Measurements from ENCODE around the gene AVPR1B.

The AVPR1B gene

DNA sequence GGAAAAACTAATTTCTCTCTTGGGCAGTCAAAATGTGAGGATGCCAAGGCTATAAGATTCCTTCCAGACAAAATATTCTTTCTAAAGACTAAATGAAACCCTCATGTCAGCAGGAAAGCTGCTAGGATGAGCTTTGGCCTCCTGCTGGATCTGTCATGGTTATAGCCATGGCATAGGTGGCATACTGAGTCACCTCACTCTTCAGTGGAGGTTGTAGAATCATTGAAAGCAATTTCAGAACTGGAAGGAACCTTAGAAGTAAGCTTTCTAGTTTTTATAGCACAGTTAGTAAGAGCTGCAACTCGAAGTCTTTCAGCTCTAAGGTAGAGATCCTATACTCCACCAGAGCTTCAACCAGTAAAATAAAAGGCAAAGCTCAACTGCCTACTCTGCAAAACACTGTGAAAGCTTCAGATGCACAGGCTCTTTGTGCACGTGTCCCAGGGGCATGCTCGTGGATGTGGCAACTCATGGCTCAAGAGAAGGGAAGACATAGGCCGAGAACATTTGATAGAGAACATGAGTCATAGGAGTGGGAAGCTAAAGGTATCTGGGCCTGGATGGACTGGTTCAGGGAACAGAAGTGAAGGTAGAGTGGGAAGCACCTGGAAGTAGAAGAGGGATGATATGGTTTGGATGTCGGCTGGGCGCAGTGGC, 5.8 kb downstream of the AVPR1B start:
- DNase-seq = no peak

DNA sequence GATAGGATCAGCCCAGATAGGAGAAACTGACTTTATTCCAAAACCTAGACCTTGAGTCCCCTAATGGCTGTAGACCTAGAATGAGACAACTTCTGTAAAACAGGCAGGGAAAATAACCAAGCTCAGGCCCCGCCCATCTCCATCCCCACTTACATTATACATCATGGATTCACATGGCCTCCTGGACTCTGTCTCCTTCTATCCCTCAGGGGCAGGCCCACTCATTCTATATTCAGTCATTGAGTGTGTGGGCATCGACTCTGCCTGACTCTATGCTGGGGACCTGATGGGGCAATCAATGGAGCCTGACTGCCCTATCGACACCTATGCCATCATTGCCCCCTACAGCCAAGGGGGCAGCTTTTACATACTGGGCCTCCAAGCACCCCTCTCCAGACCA, 6.4 kb downstream of the AVPR1B start:
- no peak for DNase-seq

DNA sequence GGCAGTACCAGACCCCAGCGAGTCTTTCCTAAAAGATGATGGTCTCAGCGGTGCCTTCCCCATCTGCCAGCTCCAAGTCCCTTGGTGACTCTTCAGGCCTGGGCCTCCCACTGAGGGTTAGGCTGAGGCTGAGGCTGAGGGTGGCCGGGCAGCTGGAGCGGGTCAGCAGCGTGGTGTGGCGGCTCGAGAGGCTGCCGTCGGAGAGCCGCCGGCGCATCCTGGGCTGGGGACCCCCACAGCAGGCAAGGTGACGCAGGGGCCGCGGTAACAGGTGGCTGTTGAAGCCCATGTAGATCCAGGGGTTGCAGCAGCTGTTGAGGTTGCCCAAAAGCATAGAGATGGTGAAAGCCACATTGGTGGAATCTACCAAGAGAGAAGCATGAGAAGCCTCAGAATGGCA, 7.0 kb downstream of the AVPR1B start:
- no peak for DNase-seq

DNA sequence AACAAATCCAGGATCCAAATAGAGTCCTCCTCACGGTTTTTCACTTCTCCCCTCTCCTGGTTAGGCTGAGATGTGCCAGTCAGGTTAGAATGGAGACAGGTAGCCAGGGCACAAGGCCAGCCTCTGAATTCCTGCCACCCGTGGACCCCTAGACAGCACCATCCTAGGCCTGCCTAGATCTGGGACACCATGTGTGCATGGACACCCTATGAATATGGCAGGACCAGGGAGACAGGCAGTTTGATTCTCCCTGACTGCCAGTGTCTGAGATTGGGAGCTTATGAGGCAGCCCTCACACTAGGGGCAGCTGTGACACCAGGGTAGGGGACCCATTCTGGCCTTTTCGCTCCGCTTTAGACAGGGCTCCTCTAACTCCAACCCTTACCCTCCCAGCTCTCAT, 7.5 kb downstream of the AVPR1B start:
- no peak for DNase-seq

DNA sequence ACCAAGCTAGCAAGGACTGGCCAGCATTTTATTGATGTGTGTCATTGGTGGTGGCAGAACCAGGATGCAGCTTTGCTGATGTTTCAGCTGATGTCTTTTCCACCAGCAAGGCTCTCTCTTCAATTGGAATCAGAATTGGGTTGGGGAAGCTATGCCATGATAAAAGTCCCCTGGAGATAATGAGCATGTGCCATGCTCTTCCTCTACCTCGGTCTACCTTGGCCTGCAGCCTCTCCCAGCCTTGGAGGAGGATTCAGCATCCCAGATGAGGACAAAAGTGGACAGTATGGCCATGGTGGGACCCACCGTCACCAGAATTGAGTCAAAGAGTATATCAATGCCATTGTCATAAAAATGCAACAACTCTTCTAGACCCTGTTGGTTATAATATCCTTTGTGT, 8.6 kb downstream of the AVPR1B start:
- DNase-seq = no peak

DNA sequence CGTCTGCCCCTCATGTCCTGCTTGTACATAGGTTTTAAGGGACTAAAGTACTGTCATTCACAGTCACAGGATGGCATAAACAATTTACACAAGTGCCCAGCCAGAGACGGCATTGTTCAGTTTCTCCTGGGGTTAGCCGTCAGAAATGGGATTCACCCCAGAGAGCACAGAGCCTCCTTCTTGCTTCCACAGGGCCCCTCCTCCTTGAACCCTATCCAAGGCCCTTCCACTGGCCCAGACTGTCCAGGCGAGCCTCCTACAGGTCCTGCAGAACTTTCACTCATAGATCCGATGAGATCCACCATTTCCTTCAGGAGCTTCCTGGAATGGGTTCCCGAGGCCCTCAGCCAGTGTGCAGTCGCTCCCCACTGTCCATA, 10.0 kb downstream of the AVPR1B start:
- DNase-seq = no peak

DNA sequence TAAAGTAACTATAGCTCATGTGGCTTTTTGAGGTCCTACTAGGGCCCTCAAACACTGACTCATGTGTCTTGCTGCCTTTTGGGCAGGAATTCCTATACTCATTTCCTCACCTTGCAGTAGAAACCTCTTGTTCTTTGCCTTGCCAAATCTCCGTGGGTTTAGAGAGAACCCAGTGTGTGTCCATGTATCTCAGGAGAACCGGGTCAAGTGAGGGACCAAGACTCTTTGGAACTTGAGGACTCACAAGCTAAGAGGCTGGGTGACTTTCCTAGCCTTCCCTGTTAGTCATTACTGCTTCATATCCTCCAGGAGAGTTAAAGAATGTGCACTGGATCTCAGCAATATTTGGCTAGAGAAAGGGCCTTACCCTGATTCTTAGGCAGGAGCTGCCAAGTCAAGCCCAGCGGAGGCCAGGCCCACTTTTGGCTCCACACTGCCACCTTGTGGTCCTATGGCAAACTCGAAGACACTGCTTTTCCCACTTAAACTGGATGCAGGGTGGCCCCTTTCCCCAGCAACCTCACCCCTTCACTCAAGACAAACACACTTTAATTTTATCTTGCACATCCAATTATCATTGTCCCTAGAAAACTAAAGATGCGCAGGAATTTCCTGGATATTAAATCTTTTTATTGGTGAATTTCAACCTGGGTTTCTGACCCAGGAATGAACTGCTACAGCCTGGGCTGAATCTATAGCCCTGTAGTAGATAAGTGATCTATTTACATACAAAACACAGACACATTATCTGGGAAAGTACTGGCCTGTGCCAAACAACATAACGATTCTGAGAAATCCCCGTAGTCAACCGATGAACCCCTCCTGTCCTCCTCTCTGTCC, 10.6 kb downstream of the AVPR1B start:
- peak in 1 of 2 experiments; percentile 28 for DNase-seq

DNA sequence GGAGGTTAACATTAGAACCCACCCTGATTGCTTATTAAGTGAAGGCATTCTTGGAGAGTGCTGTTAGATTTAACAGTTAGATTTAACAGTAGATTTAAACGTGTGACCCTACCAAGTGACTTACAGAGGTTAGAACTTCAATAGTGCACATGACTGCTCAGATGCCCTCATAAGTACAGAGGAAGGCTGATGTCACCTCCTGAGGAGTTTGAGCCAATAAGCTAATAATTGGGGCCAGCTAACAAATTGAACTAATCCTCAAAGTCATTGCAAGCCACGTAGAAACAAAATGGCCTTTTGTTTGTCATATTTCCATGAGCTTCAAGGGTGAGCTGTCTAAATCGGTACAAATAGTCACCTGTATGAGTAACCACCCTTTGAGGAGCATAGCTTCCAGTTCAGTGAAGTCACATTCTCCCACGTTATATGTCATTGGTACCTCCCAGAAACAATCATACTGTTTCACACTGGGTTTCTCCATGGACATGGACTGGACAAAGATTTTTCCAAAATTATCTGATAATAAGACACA, 11.7 kb downstream of the AVPR1B start:
- DNase-seq = no peak

DNA sequence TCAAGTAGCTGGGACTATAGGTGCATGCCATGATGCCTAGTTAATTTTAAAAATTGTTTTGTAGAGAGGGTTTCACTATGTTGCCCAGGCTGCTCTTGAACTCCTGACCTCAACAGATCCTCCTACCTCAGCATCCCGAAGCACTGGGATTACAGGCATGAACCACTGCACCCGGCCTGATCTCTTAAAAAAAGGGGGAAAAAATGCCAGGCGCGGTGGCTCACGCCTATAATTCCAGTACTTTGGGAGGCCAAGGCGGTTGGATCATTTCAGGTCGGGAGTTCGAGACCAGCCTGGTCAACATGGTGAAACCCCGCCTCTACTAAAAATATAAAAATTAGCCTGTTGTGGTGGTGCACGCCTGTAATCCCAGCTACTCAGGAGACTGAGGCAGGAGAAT, 13.2 kb downstream of the AVPR1B start:
- DNase-seq = no peak

DNA sequence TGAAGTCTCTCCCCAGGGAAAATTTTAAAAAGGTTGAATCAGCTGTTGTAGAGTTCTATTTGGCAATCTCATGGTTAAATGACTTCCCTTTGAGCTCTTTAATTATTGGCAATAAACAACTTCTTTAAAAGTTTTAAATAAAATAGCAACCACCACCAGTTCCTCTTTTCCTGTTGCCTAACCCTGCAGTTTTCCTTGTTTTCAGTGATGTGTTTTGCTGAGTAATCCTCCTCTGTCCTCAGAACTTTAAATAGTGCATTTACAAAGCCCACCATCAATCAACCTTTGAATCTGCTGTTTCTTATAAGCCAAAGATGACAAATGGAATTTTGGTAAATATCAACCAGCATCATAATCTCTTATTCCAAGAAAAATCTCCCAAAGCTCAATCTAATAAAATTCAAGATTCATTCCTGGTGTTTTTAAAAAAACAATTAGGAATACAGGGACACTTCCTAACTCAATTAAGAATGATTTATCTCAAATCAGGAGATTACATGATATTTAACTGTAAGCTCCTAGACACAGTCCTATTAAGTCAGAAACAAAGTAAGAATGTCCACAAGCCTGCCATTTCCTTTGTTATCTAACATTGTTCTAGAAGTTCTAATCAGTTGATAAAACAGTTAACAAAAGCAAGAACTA, 14.8 kb downstream of the AVPR1B start:
- no peak for DNase-seq

DNA sequence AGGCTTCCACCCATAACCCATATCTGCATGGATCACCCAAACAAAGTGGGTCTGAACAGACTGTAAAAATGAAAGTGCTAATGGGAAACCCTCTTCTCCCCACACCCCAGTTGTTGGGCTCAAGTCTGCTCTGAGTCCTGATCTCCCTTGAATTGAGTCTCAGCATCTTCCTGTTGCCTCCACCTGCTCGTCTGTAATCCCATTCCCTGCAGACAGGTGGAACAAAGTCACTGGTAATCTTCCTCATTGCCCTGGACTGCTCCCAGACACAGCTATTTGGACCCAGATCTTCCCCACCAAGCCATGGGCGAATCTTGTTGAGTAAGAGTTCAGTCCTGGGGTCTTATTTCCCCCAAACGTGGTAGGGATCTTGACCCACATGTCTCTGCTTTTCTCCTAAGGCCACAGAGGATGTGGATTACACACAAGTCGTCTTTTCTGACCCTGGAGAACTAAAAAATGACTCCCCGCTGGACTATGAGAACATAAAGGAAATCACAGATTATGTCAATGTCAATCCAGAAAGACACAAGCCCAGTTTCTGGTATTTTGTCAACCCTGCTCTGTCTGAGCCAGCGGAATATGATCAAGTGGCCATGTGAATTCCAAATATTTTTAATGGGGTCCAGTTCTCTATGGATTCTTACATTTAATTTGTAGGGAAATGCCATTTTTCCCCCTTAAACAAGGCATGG, 15.7 kb downstream of the AVPR1B start:
- no peak for DNase-seq

DNA sequence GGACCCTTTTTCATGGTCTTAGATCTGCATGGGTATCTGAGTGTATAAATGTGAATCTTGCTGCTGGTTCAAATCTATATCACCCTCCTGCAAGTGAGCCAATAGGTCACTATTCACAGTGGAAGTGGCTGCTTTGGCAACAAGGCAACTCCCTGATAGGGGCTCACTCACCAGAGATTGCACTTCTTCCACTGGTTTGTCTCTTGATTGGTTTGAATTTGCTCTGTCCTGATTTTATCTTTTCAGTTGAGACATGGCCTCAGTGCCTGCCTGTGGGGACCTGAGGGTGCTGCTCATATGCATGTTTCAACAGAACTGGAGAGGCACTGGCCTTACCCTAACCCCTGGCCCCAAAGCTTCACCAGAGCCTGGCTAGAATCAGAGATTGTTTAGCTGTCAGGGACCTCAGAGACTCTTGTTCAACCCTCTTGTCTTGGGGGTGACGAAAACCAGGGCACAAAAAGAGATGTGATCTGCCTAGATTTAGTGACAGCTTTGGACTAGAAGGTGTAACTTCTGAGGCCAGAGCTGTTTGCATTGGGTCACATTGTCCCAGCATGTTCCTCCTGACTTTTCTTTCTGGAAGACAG, 16.9 kb downstream of the AVPR1B start:
- DNase-seq = no peak

DNA sequence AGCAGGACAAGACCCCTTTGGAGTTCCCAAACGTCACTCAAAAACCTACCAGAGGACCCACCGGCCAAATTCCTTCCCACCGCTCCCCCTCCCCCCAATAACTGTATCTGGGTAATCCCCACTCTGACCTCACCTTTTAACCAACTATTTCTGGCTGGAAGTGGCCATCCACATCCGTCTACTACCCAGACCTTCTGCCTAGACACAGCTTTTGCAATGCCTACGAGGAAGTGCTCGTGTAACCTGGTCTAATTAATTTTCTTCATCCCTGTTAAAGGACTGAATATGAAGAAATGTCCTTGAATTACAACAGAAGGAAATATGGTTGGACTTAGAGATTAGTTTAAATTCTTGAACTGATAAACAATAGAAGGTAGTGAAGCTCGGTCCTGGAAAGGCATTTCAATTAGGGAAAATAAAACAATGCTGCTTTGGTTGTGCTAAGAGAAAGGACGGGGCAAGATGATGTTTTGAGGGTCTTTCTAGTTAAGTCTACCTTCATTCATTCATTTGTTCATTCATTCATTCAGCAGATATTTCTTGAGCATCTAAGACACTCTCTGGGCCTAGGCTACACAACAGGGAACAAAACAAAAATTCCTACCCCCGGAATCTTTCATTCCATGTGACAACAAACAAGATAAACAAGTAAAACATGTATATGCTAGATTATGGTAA, 18.8 kb downstream of the AVPR1B start:
- no peak for DNase-seq

DNA sequence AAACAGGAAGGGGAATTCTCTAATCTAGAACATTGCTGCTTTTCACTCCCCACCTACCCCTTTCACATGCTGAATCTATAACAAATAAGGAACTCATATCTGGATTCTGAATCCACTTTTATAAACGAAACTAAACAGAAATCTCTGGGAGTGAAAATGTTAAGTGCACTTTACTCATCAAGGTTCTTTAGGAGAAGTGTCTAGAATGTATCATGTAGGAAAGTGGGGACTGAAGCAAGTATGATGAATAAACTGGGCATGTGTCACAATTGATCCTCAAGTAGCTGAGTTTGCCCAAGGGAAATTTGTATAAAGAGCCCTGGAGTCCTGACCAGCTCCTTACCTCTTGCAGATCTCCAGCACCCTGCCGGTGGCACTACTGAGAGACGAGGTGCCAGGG, 19.8 kb downstream of the AVPR1B start:
- DNase-seq = no peak

DNA sequence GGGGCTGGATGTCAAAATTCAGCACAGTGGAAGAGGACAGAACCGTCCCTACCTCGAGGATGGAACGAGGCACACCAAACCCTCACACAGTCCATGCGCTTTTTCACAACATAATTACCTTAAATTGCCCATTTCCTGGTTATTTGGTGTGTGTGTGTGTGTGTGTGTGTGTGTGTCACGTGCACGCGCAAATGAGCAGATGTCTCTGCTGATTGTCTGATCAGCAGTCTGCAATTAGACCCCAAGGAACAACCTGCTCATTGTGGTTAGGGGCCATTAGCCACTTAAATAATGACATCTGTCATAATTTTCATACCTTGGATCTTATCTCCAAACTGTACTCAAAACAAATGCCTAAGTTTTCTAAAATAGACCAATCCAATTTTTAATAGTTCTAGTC, 23.2 kb downstream of the AVPR1B start:
- DNase-seq = no peak

DNA sequence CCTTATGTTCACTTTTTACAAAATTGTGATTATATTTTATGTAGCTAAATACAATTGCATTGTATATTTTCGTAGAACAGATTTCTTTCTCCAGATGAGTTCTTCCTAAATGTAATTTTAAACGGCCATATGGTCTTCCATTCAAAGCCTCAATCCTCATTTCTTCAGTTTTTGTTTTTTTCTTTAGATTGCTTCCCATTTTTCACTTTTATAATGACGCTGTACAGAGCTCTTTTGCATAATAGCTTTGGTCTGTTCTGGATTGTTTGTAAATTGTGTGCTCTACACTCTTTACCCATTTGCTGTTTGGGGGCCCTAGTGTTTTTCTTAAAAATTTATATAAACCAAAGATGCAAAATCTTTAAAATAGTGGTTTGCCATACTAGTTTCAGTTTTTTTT, 27.8 kb downstream of the AVPR1B start:
- no peak for DNase-seq

DNA sequence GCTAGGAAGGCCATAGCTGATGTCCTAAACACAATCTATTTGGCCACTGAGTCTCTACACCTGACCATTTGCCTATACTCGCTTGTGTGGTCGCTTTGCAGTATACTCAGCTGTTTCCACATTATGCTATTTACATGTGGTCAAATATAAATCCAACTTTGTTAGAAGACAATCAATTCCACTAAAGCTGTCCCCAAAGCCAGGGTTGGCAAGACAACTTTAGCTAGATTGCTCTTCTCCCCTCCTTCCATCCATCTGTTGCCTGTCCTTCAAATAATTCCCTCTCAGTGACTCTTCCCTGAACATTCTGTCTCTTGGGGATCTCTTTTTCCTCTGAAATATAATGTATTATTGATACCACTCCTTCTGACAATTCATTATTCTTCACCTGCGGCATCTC, 30.1 kb downstream of the AVPR1B start:
- DNase-seq = no peak

DNA sequence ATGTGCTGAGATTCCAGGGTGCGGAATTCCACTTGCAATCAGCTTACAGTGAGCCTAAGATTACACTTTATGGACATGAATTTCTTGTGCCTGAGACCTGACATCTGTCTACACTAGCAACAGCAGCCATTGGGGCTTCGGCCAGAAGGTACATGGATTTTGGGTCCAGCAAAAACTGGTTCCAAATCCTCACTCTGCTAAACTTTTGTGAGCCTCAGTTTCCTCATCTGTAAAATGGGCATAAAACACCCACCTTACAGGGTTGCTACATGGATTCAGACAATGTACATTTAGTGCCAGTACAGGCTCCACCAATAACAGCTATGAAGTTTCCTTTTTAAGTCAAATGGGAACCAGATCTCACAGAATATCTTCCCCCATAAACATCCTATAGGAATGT, 33.4 kb downstream of the AVPR1B start:
- no peak for DNase-seq

DNA sequence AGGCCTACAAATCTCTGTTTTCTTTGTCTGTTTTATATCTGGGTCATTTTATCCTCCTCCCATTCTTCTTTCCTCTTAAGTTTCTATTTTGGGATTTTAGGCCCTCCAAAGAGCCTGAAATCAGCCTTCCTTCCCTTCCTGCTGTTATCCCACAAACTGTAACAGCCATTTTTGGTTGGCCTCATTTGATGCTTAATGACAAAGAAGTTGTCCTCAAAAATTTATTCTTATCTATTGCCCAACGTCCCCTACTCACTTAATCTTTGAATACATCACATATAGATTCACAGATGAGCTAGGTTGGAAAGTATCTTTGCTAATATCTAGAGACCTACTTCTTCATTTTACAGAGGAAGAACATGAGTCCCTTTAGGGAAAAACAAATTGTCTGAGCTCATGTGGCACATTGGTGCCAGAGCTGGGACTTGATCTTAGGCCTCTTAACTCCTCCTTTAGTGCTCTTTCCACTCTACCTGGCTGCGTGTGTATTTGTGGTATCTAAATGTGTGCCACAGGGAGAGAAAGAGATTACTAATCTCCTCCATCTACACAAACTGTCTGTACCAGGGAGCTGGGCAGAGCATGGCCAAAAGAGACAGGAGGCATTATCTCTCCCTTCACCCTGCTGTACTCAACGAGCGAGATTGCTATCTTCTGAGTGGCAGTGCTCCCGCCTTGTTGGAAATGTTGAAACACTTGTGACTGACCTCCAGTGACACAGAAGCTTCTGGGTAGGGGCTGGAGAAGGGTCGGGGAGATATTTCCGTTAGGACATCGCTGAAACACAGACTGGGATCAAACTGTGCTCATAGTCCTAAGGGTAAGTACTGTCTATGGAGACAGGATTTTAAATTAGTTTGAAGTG, 34.1 kb downstream of the AVPR1B start:
- no peak for DNase-seq

DNA sequence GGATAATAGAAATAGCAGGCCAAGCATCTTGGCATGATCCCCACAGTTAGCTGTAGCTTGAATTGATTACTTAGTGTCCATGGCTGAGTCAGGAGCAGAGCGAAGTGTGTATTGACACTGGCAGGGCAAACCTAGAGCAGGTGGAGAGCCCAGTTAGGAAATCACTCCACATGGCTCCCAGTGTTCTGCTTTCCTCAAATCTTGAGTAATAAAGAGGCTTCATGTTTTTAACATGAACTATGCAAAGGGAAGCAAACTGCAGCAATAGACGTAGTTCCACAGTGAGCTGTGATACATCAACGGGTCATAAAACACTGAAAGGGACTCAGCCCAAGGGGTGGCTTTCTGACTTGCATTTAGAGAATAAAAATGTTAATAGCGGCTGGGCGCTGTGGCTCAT, 35.3 kb downstream of the AVPR1B start:
- DNase-seq = no peak

Data from cerebellar nuclear complex (tissue), 1 donor.